OCI-LY3 (cell line): Measurements from ENCODE around the gene MCRIP2.

Experiments used
- CTCF ChIP-seq: fragments of 200-600, 300-600 bp; sonication (generic); IDR thresholded peaks from 2 replicates; pipeline ENCODE4 v1.5.1; 2014; ENCODE audit warnings: antibody characterized with exemption, low read length, low read depth
- EZH2phosphoT487 ChIP-seq: fragments of 200-600 bp; shearing (Covaris generic); IDR thresholded peaks from 2 replicates; pipeline ENCODE4 v1.6.1; 2018; ENCODE audit warnings: antibody characterized with exemption, mixed run types, low read depth

DNA sequence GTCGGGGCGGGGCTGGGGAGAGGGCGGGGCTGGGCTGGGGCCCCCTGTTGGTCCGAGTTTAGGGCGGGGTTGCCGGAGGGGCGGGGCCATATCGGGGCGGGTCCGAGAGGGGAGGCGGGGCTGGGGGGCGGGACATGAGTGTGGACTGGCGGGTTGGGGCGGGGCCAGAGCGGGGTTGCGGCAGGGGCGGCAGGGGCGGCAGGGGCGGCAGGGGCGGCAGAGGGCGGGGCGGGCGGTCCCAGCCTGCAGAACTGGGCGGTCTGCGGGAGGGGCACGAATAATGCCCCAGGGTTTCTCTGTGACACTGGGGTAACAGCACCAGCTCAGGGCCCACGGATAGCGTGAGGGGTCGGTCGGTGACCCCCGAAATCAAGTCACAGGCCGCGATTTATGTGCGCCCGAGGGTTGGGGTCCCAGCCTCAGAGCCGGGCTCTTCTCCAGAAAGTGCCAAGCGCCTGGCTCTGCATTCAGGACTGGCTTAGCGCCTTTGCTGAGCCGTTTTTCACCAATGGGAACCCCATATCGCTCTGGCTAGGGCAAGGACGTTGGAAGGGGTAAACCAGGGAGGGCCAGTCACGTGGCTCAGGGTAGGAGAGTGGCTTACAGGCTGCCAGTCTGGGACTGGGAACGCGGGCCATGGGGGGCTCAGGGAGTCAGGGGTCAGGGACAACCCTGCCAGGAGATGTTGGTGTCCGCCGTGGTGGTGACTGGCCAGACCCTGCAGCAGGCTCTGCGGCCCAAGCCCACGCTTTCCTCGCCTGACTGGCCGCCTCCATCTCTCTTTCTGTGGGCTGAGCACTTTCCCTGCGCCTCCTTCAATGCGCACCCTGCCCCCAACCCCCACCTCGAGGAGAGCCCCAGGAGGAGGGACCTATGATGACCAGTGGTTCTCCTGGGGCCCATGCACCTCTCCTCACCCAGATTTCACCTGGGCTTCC lies 4.3 kb upstream of the MCRIP2 start:
- TF ChIP-seq CTCF (no peak), EZH2phosphoT487 (no peak)
